Stimulated activated CD8-positive, alpha-beta memory T cell treated with anti-CD3 and anti-CD28 coated beads, Interleukin-2, amount 100 ng/mL, for 1 hour (primary cell): ENCODE measurements around the gene PCMTD2.
"Not testable (repeated sequence)": the region's sequence is repeated elsewhere in the genome, so short reads cannot be mapped to it uniquely, and the experiment has no call there.

Experiments
- DNase-seq, 2 donors: peaks; one replicate each; pipeline ENCODE4 v3.0.0-alpha.2; 2020; ENCODE audit warnings: low read depth in 2 of 2

The PCMTD2 gene

GRCh38 chr20:64286447-64287263 lies 31.1 kb downstream of the PCMTD2 start:
- DNase-seq: not testable (repeated sequence)

DNA sequence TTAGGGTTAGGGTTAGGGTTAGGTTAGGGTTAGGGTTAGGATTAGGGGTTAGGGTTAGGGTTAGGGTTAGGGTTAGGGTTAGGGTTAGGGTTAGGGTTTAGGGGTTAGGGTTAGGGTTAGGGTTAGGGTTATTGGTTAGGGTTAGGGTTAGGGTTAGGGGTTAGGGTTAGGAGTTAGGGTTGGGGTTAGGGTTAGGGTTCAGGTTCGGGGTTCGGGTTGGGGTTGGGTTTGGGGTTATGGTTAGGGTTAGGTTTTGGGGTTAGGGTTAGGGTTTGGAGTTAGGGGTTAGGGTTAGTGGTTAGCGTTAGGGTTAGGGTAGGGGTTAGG lies 31.7 kb downstream of the PCMTD2 start:
- DNase-seq: not testable (repeated sequence)

- not testable (repeated sequence) for DNase-seq
Observed at GRCh38 chr20:64292167-64292566, 36.6 kb downstream of the PCMTD2 start.

DNA sequence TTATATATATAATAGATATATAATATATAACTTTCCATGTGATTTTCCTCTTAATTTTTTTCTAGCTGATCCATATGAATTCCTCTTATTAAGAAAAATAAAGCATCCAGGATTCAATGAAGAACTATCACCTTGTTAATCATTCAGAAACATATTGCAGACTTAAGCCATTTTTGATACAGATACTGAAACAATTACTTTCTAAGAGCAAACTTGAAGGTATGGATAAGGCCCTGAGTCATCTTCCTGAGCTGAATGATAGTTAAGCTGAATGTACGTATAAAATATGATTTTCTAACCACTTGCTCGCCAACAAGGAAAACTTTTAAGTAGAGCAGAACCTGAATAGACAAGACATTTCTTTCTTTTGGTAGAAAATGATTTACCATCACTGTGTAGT lies 47.5 kb downstream of the PCMTD2 start:
- DNase-seq: not testable (repeated sequence)

- DNase-seq: not testable (repeated sequence)
Observed at GRCh38 chr20:64313761-64314160, 58.2 kb downstream of the PCMTD2 start.

- DNase-seq: not testable (repeated sequence)
Observed at GRCh38 chr20:64315381-64315780, 59.8 kb downstream of the PCMTD2 start.

- DNase-seq: not testable (repeated sequence)
Observed at GRCh38 chr20:64315884-64316283, 60.3 kb downstream of the PCMTD2 start.

DNA sequence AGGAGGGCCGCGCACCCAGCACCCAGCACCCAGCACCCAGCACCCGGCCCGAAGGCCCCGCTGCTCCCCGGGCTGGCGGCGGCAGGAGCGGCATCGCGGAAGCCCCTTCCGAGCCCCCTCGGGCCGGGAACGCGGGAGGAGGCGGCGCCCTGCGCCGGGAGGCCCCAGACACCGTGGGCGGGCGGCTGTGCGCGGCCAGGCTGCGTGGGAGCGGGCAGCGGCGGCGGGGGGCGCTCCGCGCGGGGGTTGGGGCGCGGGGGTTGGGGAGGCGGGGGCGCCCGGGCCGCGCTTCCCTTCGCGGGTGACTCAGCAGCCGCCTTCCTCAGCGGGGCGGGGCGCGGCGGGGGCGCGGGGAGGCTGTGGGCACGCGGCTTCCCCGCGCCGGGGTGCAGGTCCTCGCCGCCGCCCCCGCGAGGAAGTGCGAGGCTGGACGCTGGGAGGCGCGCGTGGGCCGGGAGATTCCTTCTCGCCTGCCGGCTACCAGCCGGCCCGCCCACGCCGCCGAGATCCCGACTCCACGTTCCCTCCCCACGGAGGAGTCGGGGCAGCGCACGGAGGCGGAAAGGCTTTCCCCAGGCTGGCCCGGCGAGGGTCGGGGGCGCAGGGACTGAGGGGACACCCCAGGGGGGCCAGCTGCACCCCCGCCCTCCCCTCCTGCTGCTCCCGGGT lies 61.0 kb downstream of the PCMTD2 start:
- DNase-seq: peak in 1 of 2 donors; percentile 4

GRCh38 chr20:64317331-64317730 lies 61.8 kb downstream of the PCMTD2 start:
- not testable (repeated sequence) for DNase-seq

DNA sequence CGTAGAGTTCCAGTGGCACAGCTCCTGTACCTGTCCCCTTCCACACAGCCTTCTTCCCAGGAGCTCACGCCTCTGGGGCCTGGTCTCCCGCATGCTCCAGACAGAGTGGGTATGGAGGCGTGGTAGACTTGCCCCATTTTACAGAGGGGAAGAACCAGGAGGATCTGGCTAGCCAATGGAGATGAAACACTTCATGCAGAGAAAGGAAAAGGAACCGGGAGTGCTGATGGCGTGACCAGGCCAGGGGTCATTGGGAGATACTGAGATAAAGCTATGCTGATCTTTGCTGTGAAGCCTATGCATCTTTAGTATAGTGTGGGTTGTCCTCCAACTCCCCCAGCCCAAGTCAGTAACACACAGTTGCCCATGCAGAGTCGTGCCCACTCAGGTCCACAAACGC lies 62.5 kb downstream of the PCMTD2 start:
- not testable (repeated sequence) for DNase-seq

DNA sequence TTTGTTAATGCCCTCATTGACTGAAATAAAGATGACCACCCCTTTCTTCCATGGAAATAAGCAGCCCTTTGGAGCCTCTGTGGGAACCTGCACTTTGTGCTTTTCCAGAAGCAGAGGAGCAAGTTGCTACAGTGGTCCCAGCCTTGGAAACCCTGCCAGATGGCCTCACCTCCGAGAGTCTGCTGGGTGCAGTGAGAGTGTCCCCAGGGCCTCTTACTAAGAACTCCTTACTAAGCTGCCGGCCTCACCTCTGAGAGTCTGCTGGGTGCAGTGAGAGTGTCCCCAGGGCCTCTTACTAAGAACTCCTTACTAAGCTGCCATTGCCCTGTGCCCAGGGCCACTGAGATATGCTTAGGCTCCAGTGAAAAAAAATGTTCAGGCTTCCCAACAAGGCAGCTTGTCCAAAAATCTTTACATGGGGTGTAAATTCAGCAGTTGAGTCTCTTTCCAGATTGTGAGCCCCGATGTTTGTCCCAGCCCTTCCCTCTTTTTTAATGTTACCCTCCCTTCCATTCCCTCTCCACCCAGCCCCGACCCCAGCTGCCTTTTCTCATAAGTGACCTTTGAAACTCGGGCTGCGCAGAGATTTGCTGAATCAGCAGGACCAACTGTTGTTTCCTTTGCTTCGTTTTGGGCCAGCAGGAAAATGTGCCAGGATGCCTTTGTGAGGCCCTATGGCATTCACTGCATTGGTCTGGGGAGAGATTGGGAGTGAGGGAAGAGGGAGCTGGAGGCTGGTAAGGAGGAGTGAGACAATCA lies 66.7 kb downstream of the PCMTD2 start:
- DNase-seq: not testable (repeated sequence)
